Bronchial epithelial cell (primary cell): ENCODE results near the gene TPSG1. TPM values are rescaled to one million over a fixed set of nuclear protein-coding genes. Genes with fewer than 3 reads are reported as not detected.

ENCODE experiments used
- DNase-seq: peaks from one replicate; pipeline ENCODE4 v3.0.0-alpha.2; 2010; ENCODE audit warnings: low read depth
- FAIRE-seq: peaks from 2 replicates; lab custom pipeline; 2011; peaks lifted over from hg19 to GRCh38; lab: Jason Lieb, UNC
- H3K27me3 ChIP-seq: 2 replicates; pipeline ENCODE4 v1.5.1; 2011; ENCODE audit warnings: low read length; ENCODE audit not compliant: control insufficient read depth, insufficient read depth
- H3K36me3 ChIP-seq: 2 replicates; pipeline ENCODE4 v1.5.1; 2011; ENCODE audit warnings: low read length; ENCODE audit not compliant: control insufficient read depth, insufficient read depth
- H3K4me3 ChIP-seq: 2 replicates; pipeline ENCODE4 v1.5.1; 2011; ENCODE audit warnings: mild to moderate bottlenecking, low read depth, low read length, control low read depth
- CTCF ChIP-seq: IDR thresholded peaks from 2 replicates; pipeline ENCODE4 v1.5.1; 2011; ENCODE audit warnings: mild to moderate bottlenecking, moderate library complexity, low read length, control low read depth, inconsistent platforms; ENCODE audit not compliant: insufficient read depth, severe bottlenecking
- total RNA-seq: library from RNA; depleted of rRNA; stranded (reverse); fragments of >200 nt; gene quantifications from 2 replicates; pipeline ENCODE4 v1.2.1, GENCODE V29; 2014

The TPSG1 gene
- total RNA-seq, 1 donor from 2014 or later: not detected

- H3K4me3 ChIP-seq: no peak overlapping the region
- H3K36me3 ChIP-seq: no peaks in the 10 kb centered on the region
- no peaks in the 10 kb centered on the region for H3K27me3 ChIP-seq
- no peak for TF ChIP-seq CTCF
- FAIRE-seq (no peak), DNase-seq (no peak)
Measured at GRCh38 chr16:1182950-1183907, 41.8 kb downstream of the TPSG1 start.

- TF ChIP-seq CTCF: no peak
- H3K27me3 ChIP-seq: no peaks in the 10 kb centered on the region
- DNase-seq (no peak), FAIRE-seq (no peak)
- H3K4me3 ChIP-seq: no peak overlapping the region
- H3K36me3 ChIP-seq: no peaks in the 10 kb centered on the region
Measured at GRCh38 chr16:1182316-1182671, 42.8 kb downstream of the TPSG1 start.

GRCh38 chr16:1181404-1182315 is 43.4 kb downstream of the TPSG1 start:
- FAIRE-seq: no peak
- no peaks in the 10 kb centered on the region for H3K27me3 ChIP-seq

GRCh38 chr16:1180549-1181403 is 44.3 kb downstream of the TPSG1 start:
- no peaks in the 10 kb centered on the region for H3K27me3 ChIP-seq
- DNase-seq (no peak), FAIRE-seq (no peak)
- H3K36me3 ChIP-seq: no peaks in the 10 kb centered on the region
- TF ChIP-seq CTCF: no peak
- H3K4me3 ChIP-seq: no peak overlapping the region

More at GRCh38 chr16:1181404-1182315, 43.4 kb downstream of the TPSG1 start:
- DNase-seq: no peak
- no peak overlapping the region for H3K4me3 ChIP-seq
- no peak for TF ChIP-seq CTCF
- no peaks in the 10 kb centered on the region for H3K36me3 ChIP-seq

- Histone ChIP-seq H3K27me3 (no peaks in the 10 kb centered on the region), H3K36me3 (no peaks in the 10 kb centered on the region), H3K4me3 (no peak overlapping the region)
- TF ChIP-seq CTCF: no peak
- DNase-seq: no peak
- FAIRE-seq: no peak
Measured at GRCh38 chr16:1178295-1178910, 46.7 kb downstream of the TPSG1 start.
